Left ventricle myocardium inferior (tissue), 1 donor: ENCODE data around the gene SMIM27. TPM values are rescaled to one million over a fixed set of nuclear protein-coding genes. Genes with fewer than 3 reads are reported as not detected.
A peak's percentile ranks its signal among the peaks of the same experiment; 100 is the strongest.

ENCODE experiments used
- DNase-seq: peaks from one replicate; pipeline ENCODE4 v3.0.0-alpha.2; 2020
- H3K27ac ChIP-seq: fragments of 200-600 bp; replicated peaks from 2 replicates; pipeline ENCODE4 v1.8.0; 2021
- H3K27me3 ChIP-seq: fragments of 200-600 bp; 2 replicates; pipeline ENCODE4 v1.8.0; 2021; ENCODE audit warnings: low read depth
- H3K36me3 ChIP-seq: fragments of 200-600 bp; 2 replicates; pipeline ENCODE4 v1.8.0; 2021
- H3K4me1 ChIP-seq: fragments of 200-600 bp; 2 replicates; pipeline ENCODE4 v1.8.0; 2021
- H3K4me3 ChIP-seq: fragments of 200-600 bp; 2 replicates; pipeline ENCODE4 v1.8.0; 2021; ENCODE audit warnings: mild to moderate bottlenecking, moderate library complexity
- H3K9me3 ChIP-seq: fragments of 200-600 bp; replicated peaks from 2 replicates; pipeline ENCODE4 v1.8.0; 2021
- CTCF ChIP-seq: fragments of 200-600 bp; IDR thresholded peaks from 2 replicates; pipeline ENCODE4 v1.8.0; 2021; ENCODE audit warnings: antibody characterized with exemption, mild to moderate bottlenecking, borderline replicate concordance
- intact Hi-C: fragments of 100-400 bp; cut with micrococcal nuclease; formaldehyde crosslinking; loops from one replicate; pipeline ENCODE4 v1.11.0; 2022
- total RNA-seq: library from RNA; stranded (reverse); fragmentation: NEBNext Ultra II Directional; extraction: Animal tissue kit (Norgen Biotek cat#: 25700); gene quantifications from one replicate; pipeline ENCODE4 v1.2.1, GENCODE V29; 2021
- donor health status: DM: no; HTN: yes; CAD: no; lungs with severe emphysema.

The SMIM27 gene
- total RNA-seq, 1 donor from 2014 or later = 17.3 TPM

DNA sequence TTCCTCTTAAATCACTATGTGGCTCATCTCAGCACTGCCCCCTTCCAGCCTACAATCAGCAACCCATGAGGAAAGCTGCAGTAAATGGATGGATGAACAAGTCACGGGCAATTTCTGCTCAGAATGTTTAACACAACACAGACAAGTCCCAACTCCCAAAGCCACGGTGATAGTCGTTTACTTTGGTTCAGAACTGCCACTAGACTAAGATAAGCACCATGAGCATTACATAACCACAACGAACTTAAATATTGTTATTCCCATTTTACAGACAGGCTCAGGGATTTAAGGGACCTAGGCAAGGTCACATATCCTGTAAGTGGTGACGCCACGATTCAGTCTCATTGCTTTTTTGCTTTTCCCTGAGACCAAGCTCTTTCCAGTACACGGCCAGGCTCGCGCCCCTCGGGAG is 2.0 kb upstream of the SMIM27 start:
- TF ChIP-seq CTCF = no peak
- Histone ChIP-seq H3K4me1 (peaks cover 57% of the 10 kb centered on the region), H3K27ac (peak overlapping the region; percentile 98), H3K36me3 (no peaks in the 10 kb centered on the region), H3K4me3 (peak overlapping the region; percentile 84), H3K9me3 (no peaks in the 10 kb centered on the region), H3K27me3 (no peaks in the 10 kb centered on the region)
- intact Hi-C loops = no loop called here
- DNase-seq = no peak

GRCh38 chr9:32550562-32551275 is 1.4 kb upstream of the SMIM27 start:
- peak; percentile 18 for TF ChIP-seq CTCF
- intact Hi-C loops = no loop called here
- peak overlapping the region; percentile 98 for H3K27ac ChIP-seq
- no peaks in the 10 kb centered on the region for H3K27me3 ChIP-seq
- H3K4me1 ChIP-seq = peaks cover 56% of the 10 kb centered on the region
- H3K9me3 ChIP-seq = no peaks in the 10 kb centered on the region
- peak overlapping the region; percentile 84 for H3K4me3 ChIP-seq
- H3K36me3 ChIP-seq = no peaks in the 10 kb centered on the region
- peak; percentile 94 for DNase-seq

DNA sequence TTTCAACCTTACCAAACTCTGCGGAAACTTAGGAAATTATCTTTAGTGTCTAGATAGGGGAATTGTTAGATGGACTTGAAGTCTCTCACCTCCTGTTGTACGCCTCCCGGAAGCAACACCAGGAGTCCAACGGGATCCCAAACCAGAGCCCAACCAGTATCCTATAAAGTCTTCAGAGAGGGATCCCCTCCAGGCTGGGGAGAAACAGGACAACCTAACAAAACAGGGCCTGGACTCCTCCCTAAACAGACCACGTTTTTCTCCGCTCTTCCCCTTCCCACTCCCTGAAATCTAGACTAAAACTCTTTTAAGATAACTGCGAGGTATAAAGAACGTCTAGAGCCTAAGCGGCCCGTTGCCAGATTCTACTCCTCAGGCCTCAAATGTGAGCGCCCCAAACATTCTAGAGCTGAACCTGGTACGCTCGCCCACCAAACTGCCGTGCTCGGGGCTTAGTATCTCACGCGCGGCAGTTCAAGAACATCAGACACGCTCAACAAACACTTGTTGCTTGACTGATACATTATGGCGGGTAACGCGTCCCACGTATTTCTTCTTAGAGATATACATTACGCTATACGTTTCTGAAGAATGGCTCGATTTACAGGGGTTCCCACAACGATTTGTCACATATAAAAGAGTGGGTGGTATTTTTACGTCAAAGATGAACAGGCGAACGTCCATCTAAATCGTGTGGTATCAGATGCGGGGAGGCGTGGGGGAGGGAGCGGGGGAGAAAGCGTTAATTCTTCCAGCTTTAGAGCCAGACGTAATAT is 663 bp upstream of the SMIM27 start:
- DNase-seq = no peak
- intact Hi-C loops = no loop called here
- H3K9me3 ChIP-seq = no peaks in the 10 kb centered on the region
- no peaks in the 10 kb centered on the region for H3K36me3 ChIP-seq
- peak overlapping the region; percentile 84 for H3K4me3 ChIP-seq
- H3K27me3 ChIP-seq = no peaks in the 10 kb centered on the region
- TF ChIP-seq CTCF = no peak
- peaks cover 53% of the 10 kb centered on the region for H3K4me1 ChIP-seq
- peak overlapping the region; percentile 98 for H3K27ac ChIP-seq

GRCh38 chr9:32554107-32554506 is 2.0 kb downstream of the SMIM27 start:
- Histone ChIP-seq H3K4me3 (no peak overlapping the region), H3K27me3 (no peaks in the 10 kb centered on the region), H3K36me3 (no peaks in the 10 kb centered on the region), H3K27ac (no peak overlapping the region), H3K4me1 (peaks cover 58% of the 10 kb centered on the region), H3K9me3 (no peaks in the 10 kb centered on the region)
- intact Hi-C loops = no loop called here
- DNase-seq = no peak
- no peak for TF ChIP-seq CTCF

GRCh38 chr9:32554591-32554990 is 2.5 kb downstream of the SMIM27 start:
- DNase-seq = no peak
- Histone ChIP-seq H3K4me3 (no peak overlapping the region), H3K4me1 (peaks cover 58% of the 10 kb centered on the region), H3K9me3 (no peaks in the 10 kb centered on the region), H3K27ac (no peak overlapping the region), H3K36me3 (no peaks in the 10 kb centered on the region), H3K27me3 (no peaks in the 10 kb centered on the region)
- intact Hi-C loops = no loop called here
- no peak for TF ChIP-seq CTCF
